Midbrain (tissue), 1 donor: ENCODE results near the gene TSPAN18.

Experiments
- DNase-seq: peaks from one replicate; lab custom pipeline; 2025; lab: John Stamatoyannopoulos, UW

Gene TSPAN18

DNA sequence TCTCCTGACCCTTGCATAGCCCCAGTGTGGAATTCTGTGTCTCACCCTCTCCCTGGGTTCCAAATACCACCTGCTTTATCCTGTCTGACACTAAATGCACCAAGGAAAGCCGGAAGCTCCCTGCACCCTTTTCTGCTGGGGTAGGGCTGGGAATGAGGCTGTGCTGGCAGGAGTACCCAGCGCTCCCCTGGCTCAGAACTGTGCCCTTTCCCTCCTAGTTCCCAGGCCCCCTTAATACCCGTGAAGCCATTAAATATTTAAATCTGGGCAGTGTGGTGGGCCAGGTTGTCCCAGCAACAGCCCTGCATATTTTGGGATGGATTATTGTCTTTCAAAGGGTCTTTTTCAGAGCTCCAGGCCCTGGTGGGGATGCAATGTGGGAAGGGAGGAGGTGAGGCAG, 160.9 kb downstream of the TSPAN18 start:
- no peak for DNase-seq

DNA sequence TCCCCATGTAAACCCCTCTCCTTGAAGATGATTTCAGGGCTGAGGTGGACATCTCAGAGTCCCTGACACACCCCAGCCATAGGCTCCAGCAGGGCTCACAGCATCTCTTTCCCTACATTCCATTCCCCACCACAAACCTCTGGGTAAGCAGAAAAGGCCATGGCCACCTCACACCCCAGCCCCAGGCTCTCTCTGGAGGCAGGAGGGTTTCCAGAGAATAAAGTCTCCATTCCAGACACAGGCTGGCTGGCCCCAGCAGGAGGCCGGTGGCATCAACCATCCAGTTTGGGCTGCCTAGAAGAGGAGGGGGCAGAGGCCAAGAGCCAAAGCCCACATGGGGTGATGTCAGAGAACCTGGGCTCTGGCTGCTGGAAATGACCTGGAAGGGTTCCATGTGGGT, 162.5 kb downstream of the TSPAN18 start:
- DNase-seq = no peak

DNA sequence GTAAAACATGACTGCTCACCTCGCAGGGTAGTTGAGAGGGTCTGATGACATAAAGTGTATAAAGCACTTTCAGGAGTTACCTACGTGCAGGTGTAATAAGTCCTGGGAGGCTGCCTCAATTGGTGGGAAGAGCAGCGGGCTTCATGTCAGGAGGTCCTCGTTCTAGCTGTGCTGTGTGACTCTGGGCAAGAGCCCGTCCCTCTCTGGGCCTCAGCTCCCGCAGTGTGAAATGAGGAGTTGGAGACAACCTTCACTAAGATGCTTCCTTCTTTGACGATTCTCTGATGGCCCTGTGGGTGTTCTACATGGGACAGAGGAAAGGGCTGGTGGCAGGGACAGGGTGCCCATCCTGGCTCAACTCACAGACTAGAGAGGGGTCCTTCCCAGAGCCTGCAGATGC, 166.1 kb downstream of the TSPAN18 start:
- DNase-seq = no peak

DNA sequence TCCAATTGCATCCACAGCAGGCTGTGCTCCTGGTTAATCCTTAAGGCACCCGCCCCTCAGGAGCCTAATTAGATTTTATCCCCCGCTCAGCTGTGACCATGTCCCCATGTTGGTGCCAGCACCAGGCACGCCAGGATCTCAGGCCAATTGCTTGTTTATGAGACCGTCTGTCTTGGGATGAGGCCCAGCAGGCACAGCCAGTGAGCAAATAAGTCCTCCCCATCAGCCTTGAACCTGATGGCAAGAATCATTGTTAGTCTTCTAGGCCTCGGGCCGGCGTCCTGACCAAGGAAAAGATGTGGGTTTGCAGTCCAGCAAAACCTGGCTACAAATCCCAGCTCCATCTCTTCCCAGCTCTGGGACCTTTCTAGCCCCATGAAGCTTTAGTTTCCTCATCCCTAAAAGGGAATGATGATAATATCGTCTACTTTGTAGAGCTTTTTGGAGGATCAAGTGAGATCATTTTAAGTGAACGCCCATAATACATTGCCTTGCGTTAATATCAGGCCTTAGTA, 166.6 kb downstream of the TSPAN18 start:
- DNase-seq = peak; percentile 47

DNA sequence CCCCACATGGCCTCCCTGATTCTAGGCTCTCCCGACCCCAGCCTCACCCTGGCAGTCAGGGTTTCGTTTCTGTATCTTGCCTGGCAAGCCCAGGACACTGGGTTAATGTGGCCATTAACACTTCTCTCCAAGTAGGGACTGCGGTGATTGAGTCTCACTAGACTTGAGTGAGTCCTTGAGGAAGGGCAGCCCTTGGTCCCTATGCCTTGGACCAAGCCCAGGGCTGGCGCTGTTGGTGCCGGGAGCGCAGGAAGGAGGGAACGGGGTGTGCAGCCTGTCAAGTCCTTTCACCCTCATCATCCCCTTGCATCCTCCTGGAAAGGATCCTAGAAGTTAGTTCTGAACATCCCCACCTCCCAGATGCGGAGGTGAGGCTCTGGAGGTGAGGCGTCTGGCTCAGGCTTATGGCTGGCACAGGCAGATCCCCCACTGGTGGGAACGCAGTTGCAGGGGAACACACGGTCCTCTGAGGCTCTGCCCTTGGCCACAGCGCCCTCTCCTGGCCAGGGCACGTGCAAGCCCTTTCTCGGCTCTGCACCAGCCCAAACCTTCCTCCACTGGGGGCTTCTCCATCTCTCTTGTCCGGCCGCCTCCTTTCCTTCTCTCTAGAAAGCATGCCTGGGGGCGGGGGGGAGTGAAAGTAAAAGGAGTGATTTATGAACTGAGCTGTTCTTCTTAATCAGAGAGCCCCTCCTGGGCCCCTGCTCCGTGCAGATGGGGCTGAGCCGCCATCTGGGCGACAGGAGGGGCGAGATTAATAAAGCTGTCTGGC, 167.3 kb downstream of the TSPAN18 start:
- DNase-seq = peak; percentile 61

DNA sequence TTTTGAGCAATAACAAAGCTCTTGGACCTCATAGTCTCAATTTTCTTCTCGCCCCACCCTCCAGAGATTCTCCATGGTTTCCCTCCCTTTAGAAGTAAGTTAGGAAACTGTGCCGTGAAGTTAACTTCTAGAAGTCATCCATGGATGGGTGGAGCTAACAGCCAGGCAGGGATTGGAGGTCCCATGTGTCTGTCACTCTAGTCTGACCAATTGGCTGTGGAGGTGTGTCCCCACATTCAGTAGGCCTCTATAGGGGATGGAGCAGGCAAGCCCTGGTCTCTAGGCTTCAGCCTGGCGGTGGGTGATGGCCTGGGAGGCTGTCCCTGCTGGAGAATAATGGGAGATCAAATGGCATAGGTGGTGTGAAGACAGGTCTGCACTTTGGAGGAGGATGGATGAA, 173.2 kb downstream of the TSPAN18 start:
- no peak for DNase-seq

DNA sequence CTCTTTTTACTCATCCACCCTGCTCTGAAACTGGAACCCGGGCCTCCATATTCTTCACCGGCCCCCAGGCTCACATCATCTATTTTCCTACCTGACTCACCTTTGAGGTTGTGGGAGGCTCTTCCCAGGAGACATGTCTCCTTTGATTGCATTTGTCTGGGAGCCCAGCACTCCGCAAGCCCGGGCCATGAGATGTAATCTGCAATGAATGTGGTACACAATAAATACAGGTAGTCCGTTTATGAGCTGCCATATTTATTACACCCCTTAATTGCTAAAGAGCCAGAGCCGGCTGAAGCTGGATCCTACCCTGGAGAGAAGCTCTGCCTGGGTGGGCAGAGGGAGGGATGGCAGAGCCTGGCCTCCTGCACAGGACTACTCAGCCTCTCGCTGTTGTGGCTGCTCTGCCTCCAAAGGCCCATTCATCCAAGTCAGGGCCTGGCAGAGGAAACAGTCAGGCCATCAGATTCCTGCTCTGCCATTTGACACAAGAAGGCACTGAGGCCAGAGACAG, 174.4 kb downstream of the TSPAN18 start:
- DNase-seq = no peak

DNA sequence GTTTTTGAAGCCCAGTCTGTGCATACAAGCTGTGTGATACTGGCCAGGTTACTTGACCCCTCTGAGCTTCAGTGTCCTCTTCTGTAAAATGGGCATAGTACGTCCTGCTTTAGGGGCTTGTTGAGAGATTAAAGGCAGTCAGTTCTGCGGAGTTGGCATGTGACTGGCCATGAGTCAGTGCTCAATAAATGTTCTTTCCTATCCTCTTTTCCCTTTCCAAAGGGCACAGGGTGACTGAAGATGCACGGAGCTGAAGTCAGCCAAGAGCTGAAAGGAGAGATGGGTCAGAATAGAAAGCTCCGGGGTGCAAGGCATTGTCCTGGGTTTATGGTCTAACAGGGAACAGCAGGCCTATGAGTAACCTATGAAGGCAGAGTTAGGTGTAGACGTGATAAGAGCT, 175.0 kb downstream of the TSPAN18 start:
- DNase-seq = no peak

DNA sequence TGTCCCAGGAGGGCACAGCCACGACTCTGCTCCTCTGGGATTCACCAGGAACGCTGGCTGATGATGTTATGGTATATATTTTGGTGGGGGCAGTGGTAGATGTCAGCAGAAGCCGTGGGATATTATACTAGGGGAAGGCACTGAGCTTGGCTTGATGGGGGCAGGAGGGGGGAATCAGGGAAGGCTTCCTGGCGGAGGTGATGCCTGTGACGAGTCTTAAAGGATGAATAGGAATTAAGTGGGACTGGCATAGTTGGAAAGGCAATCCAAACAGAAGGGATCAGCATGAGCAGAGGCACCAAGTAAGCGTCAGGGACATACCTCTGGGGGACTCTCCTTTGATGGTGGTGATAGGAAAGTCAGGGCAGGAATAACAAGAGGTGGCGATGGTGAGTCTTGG, 176.3 kb downstream of the TSPAN18 start:
- no peak for DNase-seq

DNA sequence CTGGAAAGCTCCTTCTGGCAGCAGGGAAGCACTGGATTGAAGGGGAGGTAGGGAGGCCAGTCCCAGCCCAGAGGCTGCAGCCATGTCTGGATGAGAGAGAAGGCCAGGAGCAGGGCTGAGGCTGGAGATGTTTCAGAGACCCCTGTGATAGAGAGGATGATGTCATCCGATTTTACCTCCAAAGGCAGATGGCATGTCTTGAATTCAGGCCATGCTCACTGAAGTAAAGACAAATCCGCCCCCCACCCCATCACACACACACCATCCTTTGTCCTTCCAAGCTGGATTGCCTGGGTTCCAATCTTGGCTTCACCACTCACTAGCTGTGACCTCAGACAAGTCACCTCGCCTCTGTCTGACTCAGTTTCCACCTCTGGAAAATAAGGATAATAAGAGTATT, 176.8 kb downstream of the TSPAN18 start:
- no peak for DNase-seq

DNA sequence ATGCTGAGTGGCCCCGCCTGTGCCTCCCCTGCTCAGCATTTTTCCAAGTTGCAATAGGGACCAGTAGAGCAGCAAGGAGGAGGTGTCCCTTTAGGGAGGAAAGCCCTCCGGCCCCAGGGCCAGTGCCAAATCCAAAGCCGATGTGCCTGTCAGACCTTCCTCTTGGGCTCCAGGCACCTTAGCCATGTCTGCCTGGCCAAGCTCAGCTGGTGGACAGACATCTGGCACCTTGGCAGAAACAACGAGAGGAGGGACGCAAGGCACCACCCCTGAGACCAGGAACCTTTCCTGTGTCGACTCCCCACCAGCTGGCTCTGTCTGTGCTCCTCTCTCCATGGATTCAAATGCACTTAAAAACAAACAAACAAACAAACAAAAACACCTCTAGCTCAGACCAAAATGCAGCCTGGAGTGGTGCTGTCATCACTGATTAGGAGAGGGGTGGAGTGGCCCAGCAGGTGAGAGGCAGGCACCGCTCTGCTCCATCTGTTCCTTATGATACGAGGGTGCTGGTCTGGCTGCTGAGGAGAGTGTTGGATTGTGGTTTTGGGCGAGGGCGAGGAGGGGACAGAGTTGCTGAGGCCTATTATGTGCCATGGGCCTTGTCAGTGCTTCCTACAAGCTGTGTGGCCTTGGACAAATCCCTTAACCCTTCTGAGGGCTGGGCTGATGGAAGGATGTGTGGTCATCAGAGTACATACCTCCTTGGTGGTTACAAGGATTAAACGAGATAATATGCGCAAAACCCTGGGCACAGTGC, 177.7 kb downstream of the TSPAN18 start:
- no peak for DNase-seq

DNA sequence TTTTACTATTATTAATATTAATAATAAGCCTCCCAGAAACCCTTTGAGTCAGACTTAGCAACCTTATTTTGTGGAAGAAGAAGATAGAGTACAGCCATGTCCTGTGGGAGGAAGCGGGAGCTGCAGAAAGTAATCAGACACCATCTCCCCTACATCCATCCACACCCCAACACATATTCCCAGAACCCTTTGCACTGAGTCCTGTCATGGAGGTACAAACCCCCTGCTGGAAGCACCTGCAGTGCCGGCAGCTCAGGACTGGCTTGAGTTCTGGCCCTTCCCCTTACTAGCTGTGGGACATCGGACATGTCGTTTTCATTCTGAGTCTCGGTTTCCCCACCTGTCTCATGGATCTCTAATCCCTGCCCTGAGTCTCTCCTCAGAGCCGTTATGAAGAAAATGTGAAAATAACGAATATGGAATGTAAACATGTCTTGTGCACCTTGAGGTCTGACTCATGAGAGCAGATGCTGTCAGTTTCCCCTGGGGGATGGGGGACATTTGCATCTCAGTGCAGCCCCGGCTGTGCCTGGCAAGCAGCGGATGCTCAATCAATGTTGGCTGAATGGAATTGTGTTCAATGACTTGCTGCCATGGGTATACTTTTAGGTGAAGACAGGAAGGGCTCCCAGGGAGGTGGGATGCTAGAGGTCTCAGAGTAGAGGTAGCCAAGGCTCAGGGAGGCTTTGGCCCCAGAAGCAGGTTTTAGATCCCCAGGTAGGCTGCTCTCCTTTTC, 178.5 kb downstream of the TSPAN18 start:
- DNase-seq = no peak

DNA sequence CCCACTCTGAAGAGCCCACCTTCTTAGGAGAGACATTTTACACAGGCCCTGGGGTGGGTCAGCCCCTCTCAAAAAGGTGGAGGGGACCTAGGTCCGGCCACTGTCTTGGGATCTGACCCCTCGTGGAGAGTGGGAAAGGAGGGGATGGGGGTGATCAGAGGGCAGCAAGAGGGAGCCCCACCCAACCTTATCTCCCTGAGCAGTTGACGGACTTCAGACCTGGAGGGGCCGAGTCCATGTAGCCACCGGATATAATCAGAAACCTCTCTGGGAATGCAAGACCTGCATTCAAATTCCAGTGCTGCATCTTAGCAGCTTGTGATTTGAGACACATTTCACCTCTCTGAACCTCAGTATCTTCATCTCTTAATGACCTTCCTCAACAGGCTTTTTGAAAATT, 179.9 kb downstream of the TSPAN18 start:
- no peak for DNase-seq

DNA sequence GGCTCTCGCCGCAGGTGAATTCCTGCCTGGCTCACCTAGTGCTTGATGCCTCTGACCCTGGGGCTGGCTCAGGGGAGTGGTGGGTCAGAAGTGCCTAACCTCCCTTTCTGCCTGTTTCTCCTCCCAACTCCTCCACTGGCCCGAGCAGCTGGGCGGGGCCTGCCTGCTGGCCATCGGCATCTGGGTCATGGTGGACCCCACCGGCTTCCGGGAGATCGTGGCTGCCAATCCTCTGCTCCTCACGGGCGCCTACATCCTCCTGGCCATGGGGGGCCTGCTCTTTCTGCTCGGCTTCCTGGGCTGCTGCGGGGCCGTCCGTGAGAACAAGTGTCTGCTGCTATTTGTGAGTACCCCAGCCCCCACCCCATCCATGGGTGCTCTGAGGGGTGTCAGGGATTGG, 182.8 kb downstream of the TSPAN18 start:
- no peak for DNase-seq

DNA sequence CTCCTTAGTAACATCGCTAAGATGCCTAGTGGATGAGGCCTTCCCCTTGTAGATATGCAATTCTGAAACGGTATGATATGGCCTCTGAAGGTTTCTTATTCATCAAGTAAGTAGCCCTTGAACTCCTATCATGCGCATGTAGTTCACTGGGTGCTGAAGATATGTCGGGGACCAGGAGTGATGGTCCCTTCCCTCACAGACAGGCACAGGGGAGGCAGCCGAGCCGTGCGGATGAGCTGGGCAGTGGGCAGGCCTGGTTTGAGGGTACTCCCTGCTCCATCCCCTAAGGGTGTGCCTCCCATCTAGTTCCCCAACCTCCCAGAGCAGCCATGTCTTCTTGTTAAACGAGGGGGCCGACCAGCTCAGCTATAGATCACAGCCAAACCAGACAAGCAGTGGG, 183.8 kb downstream of the TSPAN18 start:
- no peak for DNase-seq

DNA sequence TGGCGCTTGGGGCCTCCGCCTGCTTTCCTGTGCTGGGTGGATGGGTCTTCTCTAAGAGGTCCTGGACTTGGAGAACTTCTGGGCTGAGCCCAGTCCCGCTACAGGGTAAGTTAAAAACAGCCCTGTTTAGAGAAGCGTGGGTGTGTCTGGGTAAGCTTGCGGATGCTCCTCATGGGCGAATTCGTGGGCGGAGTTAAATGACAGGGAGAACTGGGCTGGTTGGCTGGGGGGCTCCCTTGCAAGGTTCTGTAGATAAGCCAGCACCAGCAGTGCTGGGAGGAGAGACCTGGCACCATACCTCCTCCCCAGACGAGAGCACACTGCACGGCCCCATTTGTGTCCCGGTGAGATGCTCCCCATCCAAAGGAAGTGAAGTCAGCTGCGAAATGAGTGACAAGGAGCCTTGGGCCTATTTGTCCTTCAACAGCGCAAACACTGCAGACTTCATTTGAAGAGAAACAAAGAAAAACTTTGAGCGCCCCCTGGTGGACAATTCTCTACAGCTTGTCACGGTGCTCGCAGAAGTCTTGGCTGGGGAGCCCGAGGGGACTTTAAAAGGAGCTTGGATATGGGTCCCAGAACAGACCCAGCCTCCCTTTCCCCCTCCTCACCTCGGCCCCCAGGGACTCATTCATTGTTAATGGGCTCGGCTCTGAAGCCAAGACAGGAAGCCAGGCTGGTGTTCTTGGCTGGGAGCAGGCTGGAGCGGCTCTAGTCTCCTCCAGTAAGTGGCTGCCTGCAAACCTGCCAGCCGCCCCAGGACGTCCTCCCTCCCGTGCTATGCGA, 184.5 kb downstream of the TSPAN18 start:
- peak; percentile 94 for DNase-seq

DNA sequence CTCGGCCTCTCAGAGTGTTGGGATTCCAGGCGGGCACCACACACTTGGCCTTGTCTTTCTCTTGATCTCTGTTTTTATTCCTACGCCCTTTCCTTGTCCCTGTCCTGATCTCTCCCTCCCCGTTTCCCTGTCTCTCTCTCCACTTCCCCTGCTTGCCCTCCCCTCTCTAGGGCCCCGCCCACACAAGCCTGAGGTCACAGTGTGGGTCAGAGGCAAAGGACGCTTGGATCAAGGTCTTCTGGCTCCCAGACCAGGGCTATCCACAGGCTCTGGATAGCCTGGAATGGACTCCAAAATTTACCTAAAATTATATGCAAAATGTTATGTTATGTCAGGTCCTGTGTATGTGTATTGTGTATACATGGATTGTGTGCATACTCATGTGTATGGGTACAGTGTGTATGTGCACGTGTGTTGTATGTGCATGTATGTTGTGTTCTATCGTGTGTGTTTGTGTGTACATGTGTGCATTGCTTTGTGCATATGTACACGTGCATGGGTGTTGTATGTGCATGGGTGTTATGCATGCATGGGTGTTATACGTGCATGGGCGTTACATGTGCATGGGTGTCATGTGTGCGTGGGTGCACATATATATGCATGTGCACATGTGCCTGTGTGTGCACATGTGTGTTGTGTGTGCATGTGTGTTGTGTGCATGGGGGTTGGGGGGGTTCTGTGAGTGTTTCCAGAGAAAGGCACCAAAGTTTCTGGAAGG, 185.7 kb downstream of the TSPAN18 start:
- DNase-seq = no peak

DNA sequence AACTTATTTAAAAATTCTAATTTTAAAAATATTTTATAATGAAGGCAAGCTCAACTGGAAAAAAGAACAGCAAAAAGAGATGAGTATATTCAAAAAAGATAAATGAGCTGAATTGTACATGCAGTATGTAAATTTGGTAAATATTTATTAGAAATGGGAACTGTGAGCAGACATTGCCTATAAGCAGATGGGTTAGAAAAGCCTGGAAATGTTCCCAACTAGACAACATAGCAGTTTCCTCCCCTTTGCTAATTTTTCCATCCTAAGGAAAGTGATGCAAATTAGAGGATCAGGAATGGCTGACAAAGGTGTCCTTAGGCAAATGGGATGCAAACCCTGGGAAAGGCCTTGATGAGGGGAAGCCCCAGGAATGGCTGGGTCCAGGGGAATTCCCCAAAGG, 186.7 kb downstream of the TSPAN18 start:
- DNase-seq = no peak

DNA sequence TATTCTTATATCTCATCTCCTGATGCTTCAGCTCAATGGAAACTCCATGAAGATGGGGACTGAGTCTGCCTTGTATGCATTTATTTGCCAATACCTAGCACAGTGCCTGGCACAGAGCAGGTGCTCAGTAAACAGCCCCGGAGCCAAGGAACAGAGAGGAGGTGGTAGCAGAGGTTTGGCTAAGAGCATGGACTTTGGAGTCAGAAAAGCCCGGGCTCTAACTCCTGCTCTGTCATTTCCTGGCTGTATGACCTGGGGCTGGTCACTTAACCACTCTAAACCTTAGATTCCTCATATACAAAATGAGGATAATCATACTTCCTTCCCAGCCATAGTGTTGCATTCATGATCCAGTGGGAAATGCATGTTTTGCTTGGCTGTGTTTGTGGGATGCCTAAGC, 187.3 kb downstream of the TSPAN18 start:
- DNase-seq = no peak

DNA sequence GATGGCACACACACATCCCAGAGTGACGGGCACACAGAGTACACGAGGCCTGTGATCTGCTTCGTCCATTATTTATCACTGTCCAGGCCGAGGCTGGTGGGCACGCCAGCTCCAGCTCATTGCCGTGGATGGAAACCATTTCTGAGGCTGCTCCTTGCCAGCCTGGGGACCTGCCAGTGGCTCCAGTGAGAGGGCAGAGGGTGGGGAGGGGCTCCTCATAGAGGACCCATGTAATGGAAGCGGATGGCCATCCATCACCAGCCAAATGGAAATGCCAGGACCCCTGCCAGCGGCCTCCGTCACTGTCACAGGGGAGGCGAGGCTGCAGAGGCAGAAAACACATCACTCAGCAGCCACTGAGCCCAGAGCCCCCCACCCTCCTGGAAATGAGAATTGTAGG, 188.2 kb downstream of the TSPAN18 start:
- DNase-seq = no peak

DNA sequence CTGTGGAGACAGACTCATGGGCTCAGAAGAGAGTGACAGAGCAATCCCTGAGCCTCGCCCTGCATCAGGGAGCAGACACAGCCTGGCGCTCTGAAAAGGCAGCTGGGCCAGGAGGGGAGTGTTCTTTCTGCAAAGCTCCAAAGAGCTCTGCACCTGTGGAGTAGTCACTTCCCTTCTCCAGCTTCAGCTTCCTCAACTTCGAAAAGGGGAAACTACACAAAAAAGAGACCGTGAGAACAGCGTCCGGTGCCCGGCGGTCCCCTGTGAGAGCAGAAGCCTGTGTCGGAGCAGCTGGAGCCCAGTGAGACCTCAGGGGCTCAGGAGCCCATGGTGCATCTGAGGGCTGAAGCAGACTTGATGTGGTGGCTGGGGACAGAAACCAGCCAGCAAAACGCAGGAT, 188.9 kb downstream of the TSPAN18 start:
- no peak for DNase-seq
